CD4-positive, alpha-beta T cell treated with Interleukin-17A for 4 hours (primary cell): ENCODE measurements around the gene NID1.

Source experiments
- DNase-seq: peaks from one replicate; pipeline ENCODE4 v3.0.0-alpha.2; 2020; ENCODE audit warnings: mixed read lengths

The NID1 gene

GRCh38 chr1:236064674-236065508 lies at the start of gene NID1:
Gene NID1 (minus strand): TSS chr1:236065090. CDS start chr1:236065079, 11 bp downstream.
- DNase-seq, result peak; percentile 31

GRCh38 chr1:236114076-236114747 lies 49.3 kb upstream of the NID1 start:
- DNase-seq, result no peak

- no peak for DNase-seq
Observed at GRCh38 chr1:236113324-236114032, 48.6 kb upstream of the NID1 start.

- DNase-seq, result no peak
Observed at GRCh38 chr1:236112332-236112627, 47.4 kb upstream of the NID1 start.

- DNase-seq, result no peak
Observed at GRCh38 chr1:236111527-236112331, 46.8 kb upstream of the NID1 start.

GRCh38 chr1:236110137-236110536 lies 45.2 kb upstream of the NID1 start:
- no peak for DNase-seq

- DNase-seq, result no peak
Observed at GRCh38 chr1:236108027-236108648, 43.2 kb upstream of the NID1 start.

GRCh38 chr1:236107121-236107907 lies 42.4 kb upstream of the NID1 start:
- DNase-seq, result no peak

GRCh38 chr1:236103646-236104218 lies 38.8 kb upstream of the NID1 start:
- DNase-seq, result peak; percentile 69

GRCh38 chr1:236103059-236103458 lies 38.2 kb upstream of the NID1 start:
- DNase-seq, result no peak

GRCh38 chr1:236102611-236103010 lies 37.7 kb upstream of the NID1 start:
- DNase-seq, result no peak

GRCh38 chr1:236101233-236102200 lies 36.6 kb upstream of the NID1 start:
- DNase-seq, result no peak

- no peak for DNase-seq
Observed at GRCh38 chr1:236100799-236101198, 35.9 kb upstream of the NID1 start.

- no peak for DNase-seq
Observed at GRCh38 chr1:236099355-236099974, 34.6 kb upstream of the NID1 start.

GRCh38 chr1:236098267-236098666 lies 33.4 kb upstream of the NID1 start:
- no peak for DNase-seq

- DNase-seq, result peak; percentile 65
Observed at GRCh38 chr1:236096660-236097482, 32.0 kb upstream of the NID1 start.

- no peak for DNase-seq
Observed at GRCh38 chr1:236095705-236096520, 31.0 kb upstream of the NID1 start.

- no peak for DNase-seq
Observed at GRCh38 chr1:236092899-236093298, 28.0 kb upstream of the NID1 start.
